ENCODE data around the gene HPCA. TPM values are rescaled to one million over a fixed set of nuclear protein-coding genes. Genes with fewer than 3 reads are reported as not detected.
A peak's percentile ranks its signal among the peaks of the same experiment; 100 is the strongest.

Gene HPCA
- total and polyA plus RNA-seq, 2 of the 4 experiments (the other 2 are of a cell fraction): 0.22 TPM; not detected in 1

GRCh38 chr1:32890516-32891240, 4.4 kb downstream of the HPCA start:
- Histone ChIP-seq H3K36me3 (ENCODE audit: control insufficient read depth, insufficient read depth, low read length) (no peaks in the 10 kb centered on the region; the same call in 1 of the 2 replicates), H3K4me2 (ENCODE audit: low read depth, low read length) (no peak overlapping the region), H2BK15ac (ENCODE audit: low read depth, low read length) (no peak overlapping the region), H3K9me3 (ENCODE audit: control insufficient read depth, insufficient read depth, low read length) (peaks cover 2% of the 10 kb centered on the region; the same call in 1 of the 2 replicates), H2AK5ac (ENCODE audit: low read depth, low read length) (no peak overlapping the region), H2BK20ac (ENCODE audit: low read depth, low read length) (no peak overlapping the region), H3K27me3 (ENCODE audit: control insufficient read depth, insufficient read depth, low read length) (peaks cover 49% of the 10 kb centered on the region), H2AK9ac (replicated peaks; ENCODE audit: low read depth, low read length, poor library complexity) (peak overlapping the region; percentile 16), H4K5ac (ENCODE audit: low read depth, low read length) (no peak overlapping the region), H3K18ac (ENCODE audit: low read depth, low read length) (no peak overlapping the region), H3K4me3 (ENCODE audit: insufficient read depth, low read depth, low read length) (no peak overlapping the region), H3K9ac (ENCODE audit: low read depth, low read length) (no peak overlapping the region), H2BK5ac (ENCODE audit: low read depth, low read length, poor library complexity, severe bottlenecking) (no peak overlapping the region), H3K23ac (ENCODE audit: low read depth, low read length) (no peak overlapping the region), H3K4me1 (ENCODE audit: control insufficient read depth, insufficient read depth, low read length) (no peaks in the 10 kb centered on the region; the same call in 1 of the 2 replicates), H4K20me1 (ENCODE audit: insufficient read depth, low read length) (peaks cover 3% of the 10 kb centered on the region; the same call in 1 of the 2 replicates), H3K27ac (ENCODE audit: insufficient read depth, low read length) (no peak overlapping the region), H2BK120ac (ENCODE audit: low read depth, low read length) (no peak overlapping the region), H2AFZ (replicated peaks; ENCODE audit: low read length, poor library complexity) (no peak overlapping the region), H4K91ac (ENCODE audit: insufficient read depth, low read depth, low read length) (no peak overlapping the region), H3K4ac (ENCODE audit: low read depth, low read length) (no peak overlapping the region), H3K56ac (ENCODE audit: extremely low read depth, insufficient read depth, low read length) (no peak overlapping the region), H3K79me1 (ENCODE audit: low read depth in 1 of 2, low read length in 2 of 2) (no peaks in the 10 kb centered on the region), H3K14ac (replicated peaks; ENCODE audit: low read depth, low read length) (no peak overlapping the region), H4K8ac (ENCODE audit: low read depth in 2 of 2, low read length in 2 of 2) (no peak overlapping the region), H3K9me1 (ENCODE audit: insufficient read depth, low read length) (peaks cover 4% of the 10 kb centered on the region; the same call in 1 of the 2 replicates)
- CTCF ChIA-PET: interaction anchor here (1.6 kb wide), 1 partner anchor 14 kb away, joined by 4 read pairs; no protein-coding TSS in a partner anchor
- BruUV-seq (replicated peaks): no TSS peak
- POLR2A ChIA-PET (ENCODE audit: unreplicated experiment): no interaction called here
- intact Hi-C loops (cut with micrococcal nuclease): no loop called here
- in situ Hi-C loops (cut with MboI; ENCODE audit: low sequenced_read_pairs): no loop called here
- no peak for DNase-seq
- dilution Hi-C loops (cut with HindIII; ENCODE audit: low sequenced_read_pairs, unreplicated experiment): no loop called here
- no peak for TF ChIP-seq MAFK (IDR thresholded peaks at IDR 0.05; ENCODE audit: low read depth, low read length)
- TF ChIP-seq RFX5 (IDR thresholded peaks at IDR 0.05; ENCODE audit: low read depth, low read length): no peak
- no peak for TF ChIP-seq ELK1 (IDR thresholded peaks at IDR 0.05; ENCODE audit: borderline replicate concordance, low read depth, low read length)
- TF ChIP-seq RAD21 (IDR thresholded peaks at IDR 0.05; ENCODE audit: low read length): no peak
- no peak for TF ChIP-seq CEBPB (IDR thresholded peaks at IDR 0.05; ENCODE audit: low read depth, low read length)
- TF ChIP-seq MXI1 (IDR thresholded peaks at IDR 0.05; ENCODE audit: borderline replicate concordance, low read depth, low read length): no peak
- no peak for TF ChIP-seq CHD1 (IDR thresholded peaks at IDR 0.05; ENCODE audit: low read depth, low read length)
- no peak for TF ChIP-seq CTCF (conservative IDR thresholded peaks at IDR 0.05; ENCODE audit: low read depth, low read length)
- no peak for TF ChIP-seq USF2 (IDR thresholded peaks at IDR 0.05; ENCODE audit: low read depth, low read length)
- no peak for TF ChIP-seq FOS (IDR thresholded peaks at IDR 0.05; ENCODE audit: low read depth, low read length)
- no peak for TF ChIP-seq NFE2L2 (IDR thresholded peaks at IDR 0.05; ENCODE audit: low read depth, low read length)
- TF ChIP-seq POLR2A (IDR thresholded peaks at IDR 0.05; ENCODE audit: low read depth, low read length): no peak
- TF ChIP-seq SMC3 (IDR thresholded peaks at IDR 0.05; ENCODE audit: low read depth, low read length): no peak
- 50% methylated on average over 1 of the region's 7 CpGs; no CpG with 5 or more reads in 1 of the 2 experiments for WGBS, 2 experiments (ENCODE audit: extremely low coverage in 2 of 2, insufficient read length in 1 of 2)
- no peak for ATAC-seq (ENCODE audit: low read depth)

Measured in IMR-90 (cell line).